ENCODE results near the gene IGHMBP2.

Gene IGHMBP2

DNA sequence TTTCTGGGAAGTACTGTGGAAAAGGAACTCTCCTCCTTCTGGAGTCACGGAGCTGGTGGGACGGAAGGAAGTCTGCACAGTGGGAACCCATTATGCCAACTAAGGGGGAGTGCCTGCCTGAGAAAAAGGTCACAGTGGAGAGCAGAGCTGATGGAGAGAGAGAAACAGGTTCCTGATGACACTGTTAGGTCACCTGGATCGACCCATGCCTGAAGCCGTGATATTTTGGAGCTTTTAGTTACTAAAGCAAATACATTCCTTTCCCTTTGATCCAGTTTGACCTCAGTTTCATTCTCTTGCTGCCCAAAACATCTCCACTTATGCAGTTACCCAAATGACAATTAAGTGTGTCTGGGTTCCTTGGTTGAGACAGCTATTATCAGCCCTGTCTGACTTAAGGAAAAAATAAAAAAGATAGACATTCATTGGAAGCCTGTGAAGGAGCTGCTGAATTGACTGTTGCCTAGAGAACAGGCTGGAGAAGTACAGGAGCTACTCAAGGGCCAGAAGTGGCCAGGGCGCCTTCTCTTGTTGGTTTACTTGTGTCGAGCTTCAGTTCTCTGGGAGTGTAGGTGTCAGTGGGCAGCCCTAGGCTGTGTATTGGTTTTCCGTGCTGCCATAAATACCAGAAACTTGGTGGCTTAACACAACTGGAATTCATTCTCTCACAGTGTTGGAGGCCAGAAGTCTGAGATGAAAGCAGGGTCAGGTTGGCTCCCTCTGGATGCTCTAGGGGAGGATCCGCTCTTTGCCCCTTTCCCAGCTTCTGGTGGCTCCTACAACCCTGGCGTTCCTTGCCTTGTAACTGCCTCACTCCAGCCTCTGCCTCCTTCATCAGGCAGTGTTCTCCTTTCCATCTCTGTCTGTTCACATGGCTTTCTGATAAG lies 63.4 kb downstream of the IGHMBP2 start (continued):
- TF ChIP-seq, protein P1, sequence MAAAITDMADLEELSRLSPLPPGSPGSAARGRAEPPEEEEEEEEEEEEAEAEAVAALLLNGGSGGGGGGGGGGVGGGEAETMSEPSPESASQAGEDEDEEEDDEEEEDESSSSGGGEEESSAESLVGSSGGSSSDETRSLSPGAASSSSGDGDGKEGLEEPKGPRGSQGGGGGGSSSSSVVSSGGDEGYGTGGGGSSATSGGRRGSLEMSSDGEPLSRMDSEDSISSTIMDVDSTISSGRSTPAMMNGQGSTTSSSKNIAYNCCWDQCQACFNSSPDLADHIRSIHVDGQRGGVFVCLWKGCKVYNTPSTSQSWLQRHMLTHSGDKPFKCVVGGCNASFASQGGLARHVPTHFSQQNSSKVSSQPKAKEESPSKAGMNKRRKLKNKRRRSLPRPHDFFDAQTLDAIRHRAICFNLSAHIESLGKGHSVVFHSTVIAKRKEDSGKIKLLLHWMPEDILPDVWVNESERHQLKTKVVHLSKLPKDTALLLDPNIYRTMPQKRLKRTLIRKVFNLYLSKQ (tag by site-specific recombination; IDR thresholded peaks at IDR 0.05; ENCODE audit: borderline replicate concordance): no peak
- TF ChIP-seq ZNF560 (tag by site-specific recombination; IDR thresholded peaks at IDR 0.05; ENCODE audit: borderline replicate concordance) (no peak), MZF1 (tag by site-specific recombination; IDR thresholded peaks at IDR 0.05; ENCODE audit: borderline replicate concordance) (no peak), YY2 (tag by site-specific recombination; IDR thresholded peaks at IDR 0.05) (no peak), ZBTB20 (tag by site-specific recombination; IDR thresholded peaks at IDR 0.05) (no peak), KLF9 (tag by site-specific recombination; IDR thresholded peaks at IDR 0.05; ENCODE audit: low read depth) (no peak), ZNF768 (tag by site-specific recombination; IDR thresholded peaks at IDR 0.05) (no peak), ZNF555 (tag by site-specific recombination; conservative IDR thresholded peaks at IDR 0.05) (no peak), ZNF221 (tag by site-specific recombination; IDR thresholded peaks at IDR 0.05; ENCODE audit: borderline replicate concordance) (no peak), ZBTB48 (tag by site-specific recombination; IDR thresholded peaks at IDR 0.05) (no peak)
- TF ChIP-seq, protein P2, sequence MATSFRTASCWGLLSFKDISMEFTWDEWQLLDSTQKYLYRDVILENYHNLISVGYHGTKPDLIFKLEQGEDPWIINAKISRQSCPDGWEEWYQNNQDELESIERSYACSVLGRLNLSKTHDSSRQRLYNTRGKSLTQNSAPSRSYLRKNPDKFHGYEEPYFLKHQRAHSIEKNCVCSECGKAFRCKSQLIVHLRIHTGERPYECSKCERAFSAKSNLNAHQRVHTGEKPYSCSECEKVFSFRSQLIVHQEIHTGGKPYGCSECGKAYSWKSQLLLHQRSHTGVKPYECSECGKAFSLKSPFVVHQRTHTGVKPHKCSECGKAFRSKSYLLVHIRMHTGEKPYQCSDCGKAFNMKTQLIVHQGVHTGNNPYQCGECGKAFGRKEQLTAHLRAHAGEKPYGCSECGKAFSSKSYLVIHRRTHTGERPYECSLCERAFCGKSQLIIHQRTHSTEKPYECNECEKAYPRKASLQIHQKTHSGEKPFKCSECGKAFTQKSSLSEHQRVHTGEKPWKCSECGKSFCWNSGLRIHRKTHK (tag by site-specific recombination; IDR thresholded peaks at IDR 0.05): no peak

DNA sequence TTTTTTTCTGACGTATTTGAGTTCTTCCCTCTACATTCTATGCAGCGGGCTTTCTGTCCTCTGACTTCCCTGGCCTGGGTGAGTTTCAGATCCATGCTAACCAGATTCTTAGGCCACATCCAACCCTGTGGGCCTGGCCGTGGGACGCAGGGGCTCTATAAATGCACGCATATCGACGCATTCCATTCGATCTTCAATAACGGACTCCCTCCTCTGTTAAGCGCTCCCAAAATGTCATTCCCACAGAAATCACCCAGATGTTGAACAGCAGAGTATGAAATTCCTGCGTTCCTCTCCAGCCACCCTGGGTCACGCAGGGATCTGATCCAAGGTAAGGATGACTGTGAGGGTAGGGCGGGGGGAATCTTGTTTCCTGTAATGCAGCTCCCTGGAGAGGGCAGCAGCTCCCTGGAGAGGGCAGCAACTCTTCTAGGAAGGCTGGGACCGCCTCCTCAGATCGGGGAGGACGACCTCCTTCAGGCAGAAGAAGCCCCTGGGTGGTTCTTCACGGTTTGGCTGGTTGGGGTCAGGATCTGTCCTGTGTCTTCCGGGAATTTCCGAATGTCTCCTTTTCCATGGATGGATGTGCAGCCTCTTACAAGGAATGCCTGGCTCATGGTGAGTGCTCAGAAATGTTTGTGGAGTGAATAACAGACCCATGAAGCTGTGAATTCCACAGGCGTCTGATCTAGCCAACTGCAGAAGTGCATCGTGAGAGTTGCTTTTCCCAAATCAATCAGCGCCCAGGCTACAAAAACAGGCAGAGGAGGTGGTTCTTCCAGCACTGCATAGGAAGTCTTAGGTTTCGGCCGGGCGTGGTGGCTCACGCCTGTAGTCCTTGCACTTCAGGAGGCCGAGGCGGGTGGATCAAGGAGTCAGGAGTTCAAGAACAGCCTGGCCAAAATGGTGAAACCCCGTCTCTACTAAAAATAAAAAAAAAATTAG lies 64.9 kb downstream of the IGHMBP2 start:
- H3K27ac ChIP-seq (ENCODE audit: extremely low read depth, low read depth, low read length): no peak overlapping the region
- H3K9me3 ChIP-seq (ENCODE audit: control insufficient read depth, insufficient read depth, low read depth, low read length): no peaks in the 10 kb centered on the region
- H3K36me3 ChIP-seq (ENCODE audit: control insufficient read depth in 2 of 2, insufficient read depth in 1 of 2, low read length in 2 of 2): no peaks in the 10 kb centered on the region
- ChIA-PET CTCF (interaction anchor here (0.7 kb wide), 2 partner anchors 122 to 219 kb away, joined by 3 to 4 read pairs; no protein-coding TSS in a partner anchor), POLR2A (interaction anchor here (0.6 kb wide), 1 partner anchor 880 kb away, joined by 3 read pairs; no protein-coding TSS in a partner anchor)
- TF ChIP-seq ZNF146 (tag by site-specific recombination; IDR thresholded peaks at IDR 0.05) (no peak), ZNF391 (tag by site-specific recombination; IDR thresholded peaks at IDR 0.05; ENCODE audit: borderline replicate concordance, low read depth) (no peak), ZNF184 (tag by site-specific recombination; IDR thresholded peaks at IDR 0.05) (no peak), ZNF292 (tag by site-specific recombination; IDR thresholded peaks at IDR 0.05; ENCODE audit: borderline replicate concordance, low read depth) (no peak), ZNF37A (tag by site-specific recombination; IDR thresholded peaks at IDR 0.05) (no peak), ZNF610 (tag by site-specific recombination; IDR thresholded peaks at IDR 0.05; ENCODE audit: borderline replicate concordance) (no peak)
- TF ChIP-seq, protein P3, sequence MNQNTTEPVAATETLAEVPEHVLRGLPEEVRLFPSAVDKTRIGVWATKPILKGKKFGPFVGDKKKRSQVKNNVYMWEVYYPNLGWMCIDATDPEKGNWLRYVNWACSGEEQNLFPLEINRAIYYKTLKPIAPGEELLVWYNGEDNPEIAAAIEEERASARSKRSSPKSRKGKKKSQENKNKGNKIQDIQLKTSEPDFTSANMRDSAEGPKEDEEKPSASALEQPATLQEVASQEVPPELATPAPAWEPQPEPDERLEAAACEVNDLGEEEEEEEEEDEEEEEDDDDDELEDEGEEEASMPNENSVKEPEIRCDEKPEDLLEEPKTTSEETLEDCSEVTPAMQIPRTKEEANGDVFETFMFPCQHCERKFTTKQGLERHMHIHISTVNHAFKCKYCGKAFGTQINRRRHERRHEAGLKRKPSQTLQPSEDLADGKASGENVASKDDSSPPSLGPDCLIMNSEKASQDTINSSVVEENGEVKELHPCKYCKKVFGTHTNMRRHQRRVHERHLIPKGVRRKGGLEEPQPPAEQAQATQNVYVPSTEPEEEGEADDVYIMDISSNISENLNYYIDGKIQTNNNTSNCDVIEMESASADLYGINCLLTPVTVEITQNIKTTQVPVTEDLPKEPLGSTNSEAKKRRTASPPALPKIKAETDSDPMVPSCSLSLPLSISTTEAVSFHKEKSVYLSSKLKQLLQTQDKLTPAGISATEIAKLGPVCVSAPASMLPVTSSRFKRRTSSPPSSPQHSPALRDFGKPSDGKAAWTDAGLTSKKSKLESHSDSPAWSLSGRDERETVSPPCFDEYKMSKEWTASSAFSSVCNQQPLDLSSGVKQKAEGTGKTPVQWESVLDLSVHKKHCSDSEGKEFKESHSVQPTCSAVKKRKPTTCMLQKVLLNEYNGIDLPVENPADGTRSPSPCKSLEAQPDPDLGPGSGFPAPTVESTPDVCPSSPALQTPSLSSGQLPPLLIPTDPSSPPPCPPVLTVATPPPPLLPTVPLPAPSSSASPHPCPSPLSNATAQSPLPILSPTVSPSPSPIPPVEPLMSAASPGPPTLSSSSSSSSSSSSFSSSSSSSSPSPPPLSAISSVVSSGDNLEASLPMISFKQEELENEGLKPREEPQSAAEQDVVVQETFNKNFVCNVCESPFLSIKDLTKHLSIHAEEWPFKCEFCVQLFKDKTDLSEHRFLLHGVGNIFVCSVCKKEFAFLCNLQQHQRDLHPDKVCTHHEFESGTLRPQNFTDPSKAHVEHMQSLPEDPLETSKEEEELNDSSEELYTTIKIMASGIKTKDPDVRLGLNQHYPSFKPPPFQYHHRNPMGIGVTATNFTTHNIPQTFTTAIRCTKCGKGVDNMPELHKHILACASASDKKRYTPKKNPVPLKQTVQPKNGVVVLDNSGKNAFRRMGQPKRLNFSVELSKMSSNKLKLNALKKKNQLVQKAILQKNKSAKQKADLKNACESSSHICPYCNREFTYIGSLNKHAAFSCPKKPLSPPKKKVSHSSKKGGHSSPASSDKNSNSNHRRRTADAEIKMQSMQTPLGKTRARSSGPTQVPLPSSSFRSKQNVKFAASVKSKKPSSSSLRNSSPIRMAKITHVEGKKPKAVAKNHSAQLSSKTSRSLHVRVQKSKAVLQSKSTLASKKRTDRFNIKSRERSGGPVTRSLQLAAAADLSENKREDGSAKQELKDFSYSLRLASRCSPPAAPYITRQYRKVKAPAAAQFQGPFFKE (tag by site-specific recombination; IDR thresholded peaks at IDR 0.05; ENCODE audit: borderline replicate concordance): no peak
- TF ChIP-seq, protein P4, sequence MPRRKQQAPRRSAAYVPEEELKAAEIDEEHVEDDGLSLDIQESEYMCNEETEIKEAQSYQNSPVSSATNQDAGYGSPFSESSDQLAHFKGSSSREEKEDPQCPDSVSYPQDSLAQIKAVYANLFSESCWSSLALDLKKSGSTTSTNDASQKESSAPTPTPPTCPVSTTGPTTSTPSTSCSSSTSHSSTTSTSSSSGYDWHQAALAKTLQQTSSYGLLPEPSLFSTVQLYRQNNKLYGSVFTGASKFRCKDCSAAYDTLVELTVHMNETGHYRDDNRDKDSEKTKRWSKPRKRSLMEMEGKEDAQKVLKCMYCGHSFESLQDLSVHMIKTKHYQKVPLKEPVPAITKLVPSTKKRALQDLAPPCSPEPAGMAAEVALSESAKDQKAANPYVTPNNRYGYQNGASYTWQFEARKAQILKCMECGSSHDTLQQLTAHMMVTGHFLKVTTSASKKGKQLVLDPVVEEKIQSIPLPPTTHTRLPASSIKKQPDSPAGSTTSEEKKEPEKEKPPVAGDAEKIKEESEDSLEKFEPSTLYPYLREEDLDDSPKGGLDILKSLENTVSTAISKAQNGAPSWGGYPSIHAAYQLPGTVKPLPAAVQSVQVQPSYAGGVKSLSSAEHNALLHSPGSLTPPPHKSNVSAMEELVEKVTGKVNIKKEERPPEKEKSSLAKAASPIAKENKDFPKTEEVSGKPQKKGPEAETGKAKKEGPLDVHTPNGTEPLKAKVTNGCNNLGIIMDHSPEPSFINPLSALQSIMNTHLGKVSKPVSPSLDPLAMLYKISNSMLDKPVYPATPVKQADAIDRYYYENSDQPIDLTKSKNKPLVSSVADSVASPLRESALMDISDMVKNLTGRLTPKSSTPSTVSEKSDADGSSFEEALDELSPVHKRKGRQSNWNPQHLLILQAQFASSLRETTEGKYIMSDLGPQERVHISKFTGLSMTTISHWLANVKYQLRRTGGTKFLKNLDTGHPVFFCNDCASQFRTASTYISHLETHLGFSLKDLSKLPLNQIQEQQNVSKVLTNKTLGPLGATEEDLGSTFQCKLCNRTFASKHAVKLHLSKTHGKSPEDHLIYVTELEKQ (tag by site-specific recombination; IDR thresholded peaks at IDR 0.05; ENCODE audit: borderline replicate concordance): no peak
- no peaks in the 10 kb centered on the region for H3K4me1 ChIP-seq (ENCODE audit: control insufficient read depth, insufficient read depth, low read length)
- H3K4me3 ChIP-seq (ENCODE audit: low read depth, low read length): no peak overlapping the region
